NCI-H1048 (cell line): Measurements from ENCODE around the gene CHST11.

Source experiments
- DNase-seq: peaks from one replicate; lab custom pipeline; 2025; lab: John Stamatoyannopoulos, UW

Gene CHST11

DNA sequence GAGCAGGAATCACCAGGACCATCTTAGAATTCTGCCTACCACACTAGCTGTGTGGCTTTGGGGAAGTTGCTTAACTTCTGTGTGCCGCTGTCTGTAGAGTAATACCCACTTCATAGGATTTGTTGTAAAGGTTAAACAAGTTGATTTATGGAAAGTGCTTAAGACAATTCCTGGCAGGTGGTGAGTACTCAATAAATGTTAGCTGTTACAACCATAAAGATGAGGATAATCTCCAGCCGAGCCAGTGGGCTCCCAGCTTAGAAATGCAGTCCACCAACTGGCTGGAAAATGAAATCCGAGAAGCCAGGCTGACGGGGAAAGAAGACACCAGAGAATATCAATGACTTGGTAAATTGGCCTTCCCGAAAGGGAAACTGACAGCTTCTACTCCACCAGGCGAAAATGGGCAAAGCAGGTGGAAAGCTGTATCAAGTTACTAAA, 173.5 kb downstream of the CHST11 start:
- no peak for DNase-seq

DNA sequence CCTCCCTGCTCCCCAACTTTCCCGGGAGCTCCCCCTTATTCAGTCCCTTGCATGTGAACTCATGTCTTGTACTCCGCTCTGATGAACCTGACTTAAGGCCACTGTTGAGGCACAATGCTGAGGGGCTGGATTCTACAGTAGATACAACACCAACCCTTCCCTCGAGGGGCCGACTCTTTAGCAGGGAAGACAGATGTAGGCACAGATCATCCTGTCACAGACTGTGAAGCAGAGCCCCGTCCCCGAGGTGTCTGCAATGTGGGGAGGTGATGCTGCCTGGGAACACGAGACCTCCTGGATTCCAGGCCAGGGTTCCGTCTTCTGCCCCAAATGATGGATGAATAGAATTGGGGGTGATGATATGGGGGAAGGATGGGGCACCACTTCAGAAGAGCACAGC, 175.1 kb downstream of the CHST11 start:
- DNase-seq: no peak

- DNase-seq: no peak
Measured at GRCh38 chr12:104632724-104633201, 176.0 kb downstream of the CHST11 start.

GRCh38 chr12:104634044-104634443, 177.3 kb downstream of the CHST11 start:
- no peak for DNase-seq

DNA sequence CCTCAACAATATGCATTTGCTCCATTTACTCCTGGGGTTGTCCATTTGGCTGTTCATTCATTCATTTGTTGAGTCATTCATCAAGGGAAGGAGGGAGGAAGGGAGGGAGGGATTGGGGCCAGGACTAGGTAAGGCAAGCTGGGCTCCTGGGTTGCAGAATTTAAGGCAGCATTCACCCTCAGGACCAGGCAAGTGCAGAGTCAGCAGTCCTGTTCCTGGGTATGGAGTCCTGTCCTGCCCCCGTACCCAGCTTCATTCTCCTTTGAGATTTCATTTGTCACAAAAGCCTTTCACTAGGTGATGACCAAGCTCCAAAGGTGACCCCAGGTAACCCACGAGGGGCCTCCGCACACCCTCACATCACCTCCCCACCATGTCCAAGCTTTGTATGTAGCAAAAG, 178.1 kb downstream of the CHST11 start:
- DNase-seq: no peak

DNA sequence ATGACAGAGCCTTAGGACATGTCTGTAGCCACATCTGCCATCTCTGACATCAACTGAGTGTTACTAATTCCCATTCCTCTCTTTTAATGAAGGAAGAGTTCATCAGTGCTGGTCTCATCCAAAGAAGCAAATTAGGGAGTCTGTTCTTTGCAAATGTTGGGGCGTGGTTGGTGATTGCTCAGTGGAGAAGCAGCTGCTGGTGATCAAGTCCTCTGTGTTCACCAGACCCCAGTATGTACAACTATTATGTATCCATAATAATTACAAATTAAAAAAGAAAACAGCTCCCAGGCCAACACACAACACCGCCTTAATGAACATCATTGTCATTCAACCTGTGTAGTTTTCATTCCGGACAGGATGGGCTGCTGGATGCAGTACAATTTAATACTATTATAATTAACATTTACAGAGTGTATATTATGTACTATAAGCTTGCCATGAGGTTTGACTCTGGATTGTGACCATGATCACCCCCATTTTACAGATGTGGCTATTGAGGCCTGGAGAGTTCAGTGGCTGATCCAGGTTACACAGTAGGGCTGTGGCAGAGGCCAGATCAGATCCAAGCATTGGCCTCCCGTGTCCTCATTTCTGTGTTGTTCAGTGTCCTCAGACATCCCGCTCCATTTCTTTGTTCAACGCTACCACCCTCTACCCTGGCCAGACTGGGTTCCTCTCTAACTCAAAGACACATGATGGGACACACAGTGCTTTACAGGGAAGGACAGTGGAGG, 179.0 kb downstream of the CHST11 start:
- DNase-seq: no peak

- DNase-seq: no peak
Measured at GRCh38 chr12:104636496-104636895, 179.7 kb downstream of the CHST11 start.

- DNase-seq: no peak
Measured at GRCh38 chr12:104637604-104638003, 180.9 kb downstream of the CHST11 start.

DNA sequence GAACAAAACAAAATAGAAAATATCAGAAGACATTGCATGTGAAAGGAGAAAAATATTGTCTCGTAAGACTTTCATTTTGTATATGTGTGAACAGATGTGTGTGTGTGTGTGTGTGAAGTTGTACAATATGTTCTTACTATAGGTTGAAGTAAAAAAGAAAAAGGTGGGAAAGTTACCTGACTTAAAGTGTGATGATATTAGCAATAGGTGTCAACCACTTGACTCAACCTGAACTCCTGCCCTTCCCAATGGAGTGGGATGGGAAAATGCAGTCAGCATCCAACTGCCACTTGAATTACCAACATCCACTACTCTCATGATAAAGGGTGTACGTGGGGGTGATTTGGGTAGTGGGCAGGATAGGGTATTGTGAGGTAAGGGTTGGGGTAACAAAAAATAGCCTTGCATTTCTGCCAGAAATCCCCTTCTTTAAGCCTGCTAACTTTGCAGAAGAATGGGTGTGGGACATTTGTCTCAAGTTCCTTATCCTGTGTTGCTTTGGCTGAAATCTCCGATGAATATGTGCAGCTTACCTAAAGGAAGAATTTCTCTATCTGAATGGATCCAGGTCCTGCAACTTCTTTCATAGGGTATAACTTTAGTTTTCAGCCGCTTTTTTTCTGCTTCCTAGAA, 181.6 kb downstream of the CHST11 start:
- no peak for DNase-seq

DNA sequence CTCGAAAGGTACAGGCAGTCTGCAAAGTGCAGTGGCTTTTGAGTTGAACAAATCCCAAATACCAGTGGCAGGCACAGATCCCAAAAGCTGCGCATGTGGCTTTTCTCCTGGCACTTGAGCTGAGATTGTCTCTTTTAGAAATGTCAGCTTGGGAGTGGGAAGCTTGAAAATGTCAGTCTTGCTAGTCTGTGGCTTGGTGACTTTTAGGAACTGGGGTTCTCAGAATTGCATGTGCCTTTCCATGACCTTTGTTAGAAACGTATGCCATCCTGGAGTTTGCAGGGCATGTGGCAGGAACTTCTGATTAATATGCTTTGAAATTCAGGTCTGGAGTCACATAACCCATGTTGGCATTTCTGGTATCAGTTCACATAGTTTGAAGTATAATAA, 182.1 kb downstream of the CHST11 start:
- no peak for DNase-seq

GRCh38 chr12:104640956-104641355, 184.2 kb downstream of the CHST11 start:
- DNase-seq: no peak

DNA sequence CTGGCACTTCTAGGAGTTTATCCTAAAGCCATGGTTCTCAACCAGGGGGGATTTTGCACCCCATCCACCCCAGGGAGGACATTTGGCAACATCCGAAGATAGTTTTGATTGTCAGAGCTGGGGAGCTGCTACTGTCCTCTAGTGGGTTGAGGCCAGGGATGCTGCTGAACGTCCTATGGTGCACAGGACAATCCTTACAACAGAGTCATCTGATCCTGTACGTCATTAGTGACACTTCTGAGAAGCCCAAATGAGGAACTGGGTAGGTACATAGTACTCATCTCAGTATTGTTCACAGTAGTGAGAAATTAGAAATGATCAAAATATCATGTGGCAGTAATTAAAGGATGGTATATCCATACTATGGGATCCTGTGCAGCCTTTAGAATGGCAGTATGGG, 185.1 kb downstream of the CHST11 start:
- DNase-seq: no peak

DNA sequence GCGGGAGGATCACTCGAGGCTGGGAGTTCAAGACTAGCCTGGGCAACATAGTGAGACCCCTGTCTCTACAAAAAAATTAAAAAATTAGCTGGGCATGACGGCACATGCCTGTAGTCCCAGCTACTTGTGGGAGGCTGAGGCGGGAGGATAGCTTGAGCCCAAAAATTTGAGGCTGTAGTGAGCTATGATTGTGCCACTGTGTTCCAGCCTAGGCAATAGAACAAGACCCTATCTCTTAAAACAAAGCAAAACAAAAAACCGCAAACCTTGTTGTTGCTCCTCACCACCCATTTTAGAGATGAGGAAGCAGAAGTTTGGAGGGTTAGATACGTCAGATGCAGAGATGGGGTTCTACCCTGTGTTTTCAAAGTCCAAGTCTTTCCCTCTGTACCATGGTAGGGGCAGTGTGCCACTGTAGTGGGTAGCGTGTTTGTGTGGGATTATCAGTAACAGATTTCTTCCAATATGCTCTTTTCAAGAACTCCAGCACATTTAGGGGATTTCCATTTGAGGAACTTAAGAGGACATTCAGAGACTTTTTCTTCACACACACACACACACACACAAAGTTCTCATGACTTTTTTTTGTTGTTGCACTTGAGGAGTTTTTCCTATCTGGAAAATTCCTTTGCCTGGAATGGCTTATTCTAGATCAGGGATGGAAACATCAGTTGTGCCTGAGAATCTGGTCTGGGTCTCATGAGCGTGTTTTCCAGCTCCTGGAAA, 186.5 kb downstream of the CHST11 start:
- no peak for DNase-seq

DNA sequence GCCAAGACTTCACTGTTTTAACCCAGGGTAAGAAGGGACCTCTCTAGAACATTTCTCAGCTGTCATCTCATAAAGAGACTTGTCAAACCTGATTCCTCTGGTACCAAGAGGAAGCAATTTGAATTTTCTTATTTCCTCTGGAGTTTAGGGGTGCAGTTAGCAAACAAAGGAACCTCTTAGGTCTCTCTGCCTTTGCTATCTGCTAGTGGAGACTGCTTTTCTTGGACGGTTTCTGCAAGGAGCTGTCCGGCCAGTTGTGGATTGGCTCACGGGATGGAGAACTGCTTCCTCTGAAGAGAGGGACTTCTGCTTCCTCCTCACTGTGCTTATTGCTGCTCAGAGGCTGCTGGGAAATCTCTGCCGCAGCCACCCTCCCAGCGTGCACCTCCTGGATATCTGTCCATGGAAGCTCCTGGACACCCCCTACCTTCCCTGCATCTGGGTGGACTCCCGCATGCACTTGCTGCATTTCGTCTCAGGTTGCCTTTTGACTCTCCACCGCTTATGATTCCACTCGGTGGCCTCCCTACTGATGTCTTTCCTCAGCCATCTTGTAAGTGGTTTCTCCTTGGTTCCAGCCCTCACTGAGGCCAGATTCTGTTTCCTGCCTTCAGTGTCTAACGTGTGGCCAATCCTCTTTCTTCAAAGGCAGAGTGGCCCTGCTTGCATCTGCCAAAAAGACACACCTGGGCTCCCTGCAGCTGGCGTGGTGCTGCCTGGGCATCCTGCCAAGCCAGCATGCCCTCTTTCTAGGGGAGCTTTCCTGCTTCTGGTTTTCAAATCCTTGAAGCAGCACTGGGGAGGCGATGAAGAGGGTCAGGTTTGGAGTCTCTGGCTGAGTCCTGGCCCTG, 187.3 kb downstream of the CHST11 start:
- no peak for DNase-seq

DNA sequence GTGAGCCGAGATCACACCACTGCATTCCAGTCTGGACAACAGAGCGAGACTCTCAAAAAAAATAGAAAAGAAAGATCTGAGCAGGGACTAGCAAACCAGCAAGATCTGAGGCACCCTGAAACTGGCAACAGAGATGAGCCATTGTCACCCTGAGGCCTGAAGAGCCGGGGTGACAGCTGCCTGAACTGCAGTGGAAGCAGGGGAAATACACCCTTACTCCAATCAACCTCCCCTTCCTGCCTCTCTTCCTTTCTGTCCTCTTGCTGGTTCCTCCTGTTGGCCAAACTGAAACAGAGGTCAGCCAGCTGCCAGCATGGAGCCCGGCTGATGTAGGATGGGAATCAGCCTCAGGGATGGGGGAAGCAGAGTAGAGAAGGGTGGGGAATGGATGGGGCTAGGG, 192.0 kb downstream of the CHST11 start:
- no peak for DNase-seq

DNA sequence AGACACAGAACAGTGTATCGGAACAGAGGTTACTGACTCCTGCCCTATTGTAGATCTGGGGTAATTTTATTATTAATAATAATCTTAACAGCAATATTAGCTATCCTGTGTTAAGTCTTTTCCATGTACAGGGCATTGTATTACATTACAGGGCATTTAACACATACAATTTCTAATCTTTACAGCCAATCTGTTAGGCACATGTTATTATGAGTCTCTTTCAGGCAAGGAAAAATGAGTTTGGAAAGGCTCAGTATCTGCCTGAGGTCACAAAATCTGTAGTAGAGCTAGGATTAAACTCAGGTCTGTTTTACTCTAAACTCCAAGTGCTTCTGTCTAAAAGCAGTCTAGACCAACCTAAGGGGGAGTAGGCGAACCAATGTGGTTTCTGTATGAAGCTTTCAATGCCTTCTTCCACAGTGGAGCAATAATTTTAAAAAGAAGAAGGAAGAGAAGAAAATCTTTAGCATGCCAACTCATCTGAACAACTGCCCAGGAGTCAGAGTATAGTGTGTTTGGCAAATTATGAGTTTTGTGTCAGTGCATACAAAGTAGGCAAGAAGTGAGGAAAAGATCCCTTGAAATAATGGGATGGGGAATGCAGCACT, 192.6 kb downstream of the CHST11 start:
- no peak for DNase-seq

- no peak for DNase-seq
Measured at GRCh38 chr12:104649921-104650320, 193.2 kb downstream of the CHST11 start.

DNA sequence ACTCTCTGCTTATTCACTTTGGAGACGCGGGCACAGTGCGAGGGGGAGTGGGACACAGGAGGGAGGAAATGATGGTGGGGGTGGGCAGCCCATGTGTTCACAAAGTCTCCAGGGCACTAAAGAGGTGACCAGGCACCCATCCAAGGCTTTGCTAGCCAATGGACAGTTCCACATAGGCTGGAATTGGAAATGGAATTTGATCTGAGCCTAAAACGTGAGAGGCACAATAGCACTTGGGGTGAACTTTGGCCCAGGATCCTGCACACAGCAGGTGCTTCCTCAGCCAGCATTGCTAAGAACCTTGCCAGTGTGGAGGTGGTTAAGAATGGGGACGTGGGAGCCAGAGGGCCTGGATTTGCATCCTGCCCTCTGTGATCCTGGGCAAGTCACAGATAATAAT, 193.8 kb downstream of the CHST11 start:
- no peak for DNase-seq

- no peak for DNase-seq
Measured at GRCh38 chr12:104651811-104652210, 195.1 kb downstream of the CHST11 start.

DNA sequence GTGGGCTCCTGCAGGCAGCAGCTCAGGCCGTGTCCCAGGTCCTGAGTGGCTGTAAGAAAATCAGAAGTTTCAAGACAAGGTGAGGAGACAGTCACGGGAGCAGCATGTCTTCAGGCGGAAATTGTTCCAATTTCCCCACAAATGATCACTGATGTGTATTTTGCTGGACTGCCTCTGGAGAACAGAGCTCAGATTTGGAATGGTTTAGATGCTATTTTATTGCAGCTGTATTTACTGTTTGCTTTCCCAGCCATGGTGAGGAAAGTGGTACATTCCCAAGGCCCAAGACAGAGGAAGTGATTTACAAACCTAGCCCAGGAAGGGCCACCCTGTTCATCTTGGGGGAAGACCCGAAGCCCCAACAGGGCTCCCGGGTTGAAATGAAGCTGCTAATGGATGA, 195.6 kb downstream of the CHST11 start:
- no peak for DNase-seq

- no peak for DNase-seq
Measured at GRCh38 chr12:104652910-104653309, 196.2 kb downstream of the CHST11 start.
